HG02973 (cell line): ENCODE results near the gene RUVBL1.
"Not testable (repeated sequence)": the region's sequence is repeated elsewhere in the genome, so short reads cannot be mapped to it uniquely, and the experiment has no call there.

Experiments
- ATAC-seq: cut with Tn5 transposase; IDR thresholded peaks from one replicate; pipeline ENCODE4 v1.9.1; 2021; ENCODE audit warnings: moderate library complexity; ENCODE audit not compliant: unreplicated experiment

The RUVBL1 gene

GRCh38 chr3:128123538-128124368 is at the start of gene RUVBL1:
Gene RUVBL1, minus strand, starts transcription at chr3:128123812. Its CDS starts 88 bp downstream, at chr3:128123724.
- peak; percentile 97 for ATAC-seq

DNA sequence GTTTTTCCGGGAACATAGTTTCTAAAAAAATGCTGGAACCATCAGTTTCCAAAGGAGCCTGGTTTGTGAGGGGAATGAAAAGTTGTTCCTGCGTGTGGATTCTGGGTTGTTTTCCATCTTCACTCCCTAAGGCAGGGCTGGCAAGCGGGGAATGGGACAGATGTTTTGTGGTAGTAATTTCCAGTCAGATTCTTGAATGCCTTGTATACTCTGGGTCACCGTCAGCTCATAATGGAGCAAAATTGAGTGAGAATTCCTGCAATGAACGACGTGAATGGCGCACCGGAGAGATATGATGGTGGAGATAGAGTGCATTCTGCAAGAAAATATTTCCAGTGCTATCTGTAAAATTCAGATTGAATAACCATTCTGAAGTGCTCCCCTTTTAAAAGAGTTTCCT is 49.6 kb upstream of the RUVBL1 start:
- no peak for ATAC-seq

- ATAC-seq, result no peak
These were observed 47.4 kb upstream of the RUVBL1 start for GRCh38 chr3:128170866-128171516.

GRCh38 chr3:128168836-128169235 is 45.2 kb upstream of the RUVBL1 start:
- no peak for ATAC-seq

GRCh38 chr3:128167973-128168674 is 44.5 kb upstream of the RUVBL1 start:
- no peak for ATAC-seq

- ATAC-seq, result no peak
These were observed 44.0 kb upstream of the RUVBL1 start for GRCh38 chr3:128167646-128167972.

DNA sequence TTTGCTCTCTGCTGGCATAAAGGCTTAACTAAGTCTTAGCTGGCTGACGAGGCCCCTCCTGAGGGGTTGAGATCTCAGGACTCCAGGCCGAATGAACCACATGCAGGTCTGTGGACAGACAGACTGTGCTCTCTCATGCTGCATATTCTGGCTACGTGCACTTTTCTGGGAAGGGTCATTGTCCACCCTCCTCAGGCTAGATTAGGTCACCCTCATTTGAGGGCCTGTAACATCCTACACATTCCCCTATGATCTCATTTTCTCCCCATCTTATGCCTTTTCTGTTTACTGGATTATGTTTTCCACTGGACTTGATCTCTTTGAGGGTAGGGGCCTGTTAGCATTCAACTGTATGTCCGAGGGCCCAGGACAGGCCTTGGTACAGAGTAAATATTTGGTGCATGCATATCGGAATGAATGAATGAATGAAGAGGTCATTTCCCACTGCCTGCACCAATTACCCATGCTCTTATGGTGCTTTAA is 43.4 kb upstream of the RUVBL1 start:
- no peak for ATAC-seq

DNA sequence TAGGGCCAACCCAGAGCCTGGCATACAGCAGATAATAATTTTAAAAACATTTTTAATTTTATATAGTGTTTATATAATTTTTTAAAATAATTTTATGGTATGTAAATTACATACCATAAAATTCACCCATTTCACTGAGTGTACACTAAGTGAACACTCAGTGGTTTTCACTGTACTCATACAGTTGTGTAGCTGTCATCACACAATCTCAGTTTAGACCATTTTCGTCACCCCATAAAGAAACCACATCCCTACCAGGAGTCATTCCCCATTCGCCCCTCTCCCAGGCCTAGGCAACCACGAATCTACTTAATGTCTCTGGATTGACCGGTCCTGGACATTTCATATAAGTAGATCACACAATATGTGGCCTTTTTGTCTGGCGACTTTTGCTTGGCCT is 39.8 kb upstream of the RUVBL1 start:
- no peak for ATAC-seq

- no peak for ATAC-seq
These were observed 37.0 kb upstream of the RUVBL1 start for GRCh38 chr3:128160661-128161060.

DNA sequence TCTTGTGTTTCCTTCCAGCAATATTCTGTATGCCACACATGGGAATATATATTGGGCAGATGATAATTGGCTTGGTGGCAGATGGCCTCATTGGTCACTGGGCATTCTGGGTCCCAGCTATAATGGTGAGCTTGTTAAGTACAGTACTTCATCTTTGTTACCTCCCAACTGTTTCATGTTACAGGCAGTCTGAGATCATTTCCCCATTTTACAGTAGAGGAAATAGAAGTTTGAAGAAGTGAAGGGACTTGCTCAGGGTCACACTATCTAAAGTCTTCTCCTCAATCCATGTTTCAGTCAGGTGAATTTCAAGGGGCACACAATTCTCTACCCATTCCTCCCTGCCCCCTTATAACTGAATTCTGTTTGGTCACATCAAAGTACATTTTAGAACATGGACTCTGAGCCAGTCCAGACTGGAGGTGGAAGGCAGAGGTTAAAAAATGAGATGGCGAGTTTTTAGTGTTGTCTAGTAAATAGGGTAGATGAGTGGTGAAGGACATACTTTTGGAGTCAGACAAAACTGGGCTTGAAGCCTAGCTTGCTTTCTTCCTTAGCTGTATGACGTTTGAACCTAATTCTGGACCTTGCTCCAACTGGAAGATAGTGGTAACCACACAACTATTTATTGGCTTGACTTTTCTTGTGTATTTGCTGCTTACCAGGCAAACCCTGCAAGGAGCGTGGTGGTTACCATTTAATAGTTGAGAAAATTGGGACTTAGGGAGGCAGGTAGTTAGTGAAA is 32.2 kb upstream of the RUVBL1 start:
- no peak for ATAC-seq

- ATAC-seq, result not testable (repeated sequence)
These were observed 30.7 kb upstream of the RUVBL1 start for GRCh38 chr3:128154354-128154753.

DNA sequence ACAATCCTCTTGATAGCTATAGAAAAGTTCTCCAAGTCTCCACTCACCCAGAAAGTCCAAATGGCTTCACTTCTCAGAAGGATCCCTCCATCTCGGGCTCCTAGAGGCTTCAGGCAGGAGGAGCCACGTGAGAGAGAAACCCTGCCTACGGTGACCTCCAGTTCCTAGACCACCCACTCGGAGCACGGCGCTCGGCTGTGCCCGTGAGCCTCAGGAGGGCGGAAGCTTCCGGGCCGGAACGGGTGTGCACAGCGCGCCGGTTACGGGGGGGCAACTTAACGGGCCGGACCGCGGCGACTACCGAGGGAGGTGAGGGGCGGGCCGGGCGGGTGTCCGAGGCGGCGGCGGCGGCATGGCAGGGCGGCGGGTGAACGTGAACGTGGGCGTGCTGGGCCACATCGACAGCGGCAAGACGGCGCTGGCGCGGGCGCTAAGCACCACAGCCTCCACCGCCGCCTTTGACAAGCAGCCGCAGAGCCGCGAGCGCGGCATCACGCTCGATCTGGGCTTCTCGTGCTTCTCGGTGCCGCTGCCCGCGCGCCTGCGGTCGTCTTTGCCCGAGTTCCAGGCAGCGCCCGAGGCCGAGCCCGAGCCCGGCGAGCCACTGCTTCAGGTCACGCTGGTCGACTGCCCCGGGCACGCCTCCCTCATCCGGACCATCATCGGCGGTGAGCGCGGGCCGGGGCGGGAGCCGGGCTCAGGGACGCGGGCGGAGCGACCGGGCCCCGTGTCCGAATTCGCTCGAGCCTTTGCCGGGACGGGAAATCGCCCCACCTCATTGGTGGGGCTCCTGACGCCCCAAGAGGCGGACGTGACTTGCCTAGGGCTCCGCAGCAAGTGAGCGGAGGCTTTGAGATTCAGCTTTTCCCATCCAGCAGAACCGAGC is 29.8 kb upstream of the RUVBL1 start, which contains the start of gene EEFSEC:
TSS of gene EEFSEC (plus strand) at position 326 of the 886 bp plus-strand sequence. CDS start at position 353, 27 bp downstream.
- ATAC-seq, result peak; percentile 82

DNA sequence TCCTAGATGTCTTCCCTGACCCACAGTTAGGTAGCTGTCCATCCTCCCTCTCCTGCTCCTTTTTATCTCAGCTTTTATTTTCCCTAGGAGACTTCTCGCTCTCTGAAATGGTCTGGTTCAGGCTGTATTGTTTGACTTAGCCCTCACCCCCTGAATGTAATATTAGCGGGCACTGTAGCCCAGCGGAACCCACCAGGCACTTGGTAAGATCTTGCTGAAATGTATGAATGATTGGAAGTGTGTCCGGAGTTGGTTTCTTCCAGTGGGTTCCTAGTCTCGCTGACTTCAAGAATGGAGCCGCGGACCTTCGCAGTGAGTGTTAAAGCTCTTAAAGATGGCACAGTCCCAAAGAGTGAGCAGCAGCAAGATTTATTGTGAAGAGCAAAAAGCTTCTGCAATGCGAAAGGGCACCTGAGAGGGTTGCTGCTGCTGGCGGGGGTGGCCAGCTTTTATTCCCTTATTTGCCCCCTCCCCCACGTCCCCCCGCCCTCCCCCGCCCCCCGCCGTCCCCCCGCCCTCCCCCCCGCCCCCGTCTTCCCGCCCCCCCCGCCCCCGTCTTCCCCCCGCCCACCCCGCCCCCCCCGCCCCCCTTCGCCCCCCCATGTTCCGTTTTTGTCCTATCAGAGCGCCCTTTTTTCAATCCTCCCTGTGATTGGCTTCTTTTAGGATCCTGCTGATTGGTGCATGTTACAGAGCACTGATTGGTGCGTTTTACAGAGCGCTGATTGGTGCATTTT is 29.0 kb upstream of the RUVBL1 start:
- ATAC-seq, result no peak

DNA sequence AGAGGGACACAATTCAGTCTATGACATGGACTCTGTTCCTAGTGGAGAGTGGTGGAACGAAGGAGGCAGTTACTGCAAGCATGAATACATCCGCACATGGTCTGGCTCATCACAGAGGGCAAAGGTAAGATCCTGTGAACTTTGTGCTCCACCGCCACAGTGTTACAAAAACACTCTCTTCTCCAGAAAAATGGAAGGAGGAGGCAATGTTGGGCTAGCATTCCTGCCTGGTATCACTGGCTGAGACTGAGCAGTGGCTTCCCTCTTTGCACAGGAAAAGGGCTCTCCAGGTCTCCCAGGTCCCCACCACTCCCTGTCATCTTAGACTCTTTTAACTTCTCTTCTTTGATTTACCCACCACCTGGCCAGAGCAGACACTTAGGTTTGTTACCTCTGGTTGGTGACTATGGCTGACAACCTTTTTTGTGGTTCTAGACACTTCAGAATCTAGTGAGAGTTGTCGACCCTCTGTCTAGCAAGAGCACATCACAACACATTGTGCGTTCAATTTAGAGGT is 28.2 kb upstream of the RUVBL1 start:
- ATAC-seq, result no peak

GRCh38 chr3:128149650-128150049 is 26.0 kb upstream of the RUVBL1 start:
- ATAC-seq, result no peak

DNA sequence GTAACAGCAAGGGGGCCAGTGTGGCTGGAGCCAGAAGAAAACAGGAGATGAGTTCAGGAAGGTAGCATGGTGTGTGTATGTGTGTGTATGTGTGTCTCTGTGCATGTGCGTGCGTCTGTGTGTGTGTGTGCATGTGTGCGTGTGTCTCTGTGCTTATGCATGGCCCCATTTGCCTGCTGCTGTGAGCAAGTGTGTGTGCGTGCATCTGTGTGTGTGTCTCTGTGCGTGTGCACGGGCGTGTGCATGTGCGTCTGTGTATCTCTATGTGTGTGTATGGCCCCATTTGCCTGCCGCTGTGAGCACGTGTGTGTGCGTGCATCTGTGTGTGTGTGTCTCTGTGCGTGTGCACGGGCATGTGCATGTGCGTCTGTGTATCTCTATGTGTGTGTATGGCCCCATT is 22.6 kb upstream of the RUVBL1 start:
- ATAC-seq, result no peak

DNA sequence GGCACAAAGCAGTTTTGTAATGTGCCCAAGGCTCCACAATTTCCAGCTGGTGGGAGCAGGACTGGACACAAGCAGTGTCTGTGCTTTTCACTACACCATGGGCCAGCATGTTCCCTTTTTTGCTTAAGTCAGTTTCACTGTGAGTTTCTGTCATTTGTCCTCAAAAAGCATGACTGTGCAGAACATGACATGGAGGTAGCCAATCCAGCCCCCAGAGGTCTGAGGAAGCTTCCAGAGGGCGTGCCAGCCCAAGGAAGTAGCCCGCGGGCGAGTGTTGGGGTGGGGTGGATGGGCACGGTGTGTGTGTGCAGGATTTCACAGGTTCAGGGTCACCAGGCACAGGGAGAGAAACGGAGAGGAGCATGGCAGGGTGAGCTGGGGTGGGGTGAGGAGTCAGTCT is 21.7 kb upstream of the RUVBL1 start:
- ATAC-seq, result no peak

DNA sequence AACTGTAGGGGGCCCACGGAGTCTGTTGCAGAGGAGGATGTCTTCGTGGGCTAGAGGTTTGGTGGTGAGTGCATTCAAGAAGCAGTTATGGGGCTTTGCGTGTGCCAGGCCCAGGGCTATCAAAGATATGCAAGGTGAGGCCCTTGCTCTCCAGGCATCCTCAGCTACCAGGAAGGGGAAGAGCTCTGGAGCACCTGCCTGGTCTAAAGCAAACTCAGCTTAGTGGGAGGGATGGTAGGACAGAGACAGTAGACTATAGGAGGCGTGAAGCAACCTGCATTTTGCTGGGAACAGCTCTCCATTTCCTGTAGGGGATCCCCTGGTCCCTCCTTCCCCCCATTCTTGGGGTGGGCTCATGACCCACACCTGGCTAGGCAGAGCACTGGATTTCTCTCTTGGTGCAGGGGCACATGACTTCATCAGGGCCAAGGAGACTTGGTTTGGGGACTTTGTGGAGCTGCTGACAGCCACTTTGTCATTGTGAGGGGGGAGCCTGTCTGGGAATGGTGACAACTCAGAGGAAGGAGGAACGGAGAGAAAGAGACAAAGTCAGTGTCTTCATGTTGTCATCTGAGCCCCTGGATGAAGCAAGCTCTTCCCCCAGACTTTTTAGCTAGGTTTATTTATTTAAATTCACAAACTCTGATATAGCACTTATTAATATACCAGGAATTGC is 21.0 kb upstream of the RUVBL1 start:
- ATAC-seq, result no peak
